ENCODE measurements around the gene PRDX1. TPM values are rescaled to one million over a fixed set of nuclear protein-coding genes. Genes with fewer than 3 reads are reported as not detected.

Gene PRDX1
- total RNA-seq, 1 donor from 2014 or later = 335 TPM

DNA sequence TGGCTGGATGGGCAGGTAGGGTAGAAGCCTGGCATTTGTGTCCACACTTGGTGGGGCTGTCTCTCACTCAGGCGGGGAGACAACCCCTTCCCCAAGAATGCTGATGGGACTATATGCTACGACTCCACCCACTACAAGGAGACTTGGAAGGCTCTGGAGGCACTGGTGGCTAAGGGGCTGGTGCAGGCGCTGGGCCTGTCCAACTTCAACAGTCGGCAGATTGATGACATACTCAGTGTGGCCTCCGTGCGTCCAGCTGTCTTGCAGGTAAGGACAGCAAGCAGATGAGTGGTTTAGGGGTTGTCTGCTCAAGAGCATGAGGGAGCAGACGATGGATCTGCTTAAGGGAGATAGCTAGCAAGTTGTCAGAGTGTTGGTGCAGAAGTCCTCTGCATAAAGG lies 46.2 kb upstream of the PRDX1 start:
- no peaks in the 10 kb centered on the region for H3K27me3 Mint-ChIP-seq
- no peak overlapping the region for H3K4me3 Mint-ChIP-seq
- peaks cover 28% of the 10 kb centered on the region for H3K36me3 Mint-ChIP-seq
- H3K27ac Mint-ChIP-seq = no peak overlapping the region
- TF ChIP-seq, protein P1, sequence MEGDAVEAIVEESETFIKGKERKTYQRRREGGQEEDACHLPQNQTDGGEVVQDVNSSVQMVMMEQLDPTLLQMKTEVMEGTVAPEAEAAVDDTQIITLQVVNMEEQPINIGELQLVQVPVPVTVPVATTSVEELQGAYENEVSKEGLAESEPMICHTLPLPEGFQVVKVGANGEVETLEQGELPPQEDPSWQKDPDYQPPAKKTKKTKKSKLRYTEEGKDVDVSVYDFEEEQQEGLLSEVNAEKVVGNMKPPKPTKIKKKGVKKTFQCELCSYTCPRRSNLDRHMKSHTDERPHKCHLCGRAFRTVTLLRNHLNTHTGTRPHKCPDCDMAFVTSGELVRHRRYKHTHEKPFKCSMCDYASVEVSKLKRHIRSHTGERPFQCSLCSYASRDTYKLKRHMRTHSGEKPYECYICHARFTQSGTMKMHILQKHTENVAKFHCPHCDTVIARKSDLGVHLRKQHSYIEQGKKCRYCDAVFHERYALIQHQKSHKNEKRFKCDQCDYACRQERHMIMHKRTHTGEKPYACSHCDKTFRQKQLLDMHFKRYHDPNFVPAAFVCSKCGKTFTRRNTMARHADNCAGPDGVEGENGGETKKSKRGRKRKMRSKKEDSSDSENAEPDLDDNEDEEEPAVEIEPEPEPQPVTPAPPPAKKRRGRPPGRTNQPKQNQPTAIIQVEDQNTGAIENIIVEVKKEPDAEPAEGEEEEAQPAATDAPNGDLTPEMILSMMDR (conservative IDR thresholded peaks at IDR 0.05) = no peak
- no peak for DNase-seq (ENCODE audit: extremely low spot score, unreplicated experiment)
- H3K4me1 Mint-ChIP-seq (ENCODE audit: unreplicated experiment) = no peaks in the 10 kb centered on the region
- H3K9me3 Mint-ChIP-seq = no peaks in the 10 kb centered on the region

DNA sequence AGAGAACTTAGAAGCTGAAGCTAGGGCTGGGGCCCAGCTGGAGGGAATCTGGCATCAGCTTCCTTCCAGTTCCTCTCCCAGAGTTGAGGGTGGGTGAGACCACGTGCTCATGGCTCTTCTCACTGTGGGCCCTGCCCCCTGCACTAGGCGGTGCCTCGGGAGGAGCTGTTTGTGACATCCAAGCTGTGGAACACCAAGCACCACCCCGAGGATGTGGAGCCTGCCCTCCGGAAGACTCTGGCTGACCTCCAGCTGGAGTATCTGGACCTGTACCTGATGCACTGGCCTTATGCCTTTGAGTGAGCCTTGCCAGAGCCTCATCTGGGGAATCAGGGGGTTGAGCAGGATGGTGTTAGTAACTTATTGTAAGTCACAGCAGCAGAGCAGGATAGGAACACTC lies 45.0 kb upstream of the PRDX1 start:
- H3K36me3 Mint-ChIP-seq = peaks cover 32% of the 10 kb centered on the region
- DNase-seq (ENCODE audit: extremely low spot score, unreplicated experiment) = no peak
- no peaks in the 10 kb centered on the region for H3K9me3 Mint-ChIP-seq

DNA sequence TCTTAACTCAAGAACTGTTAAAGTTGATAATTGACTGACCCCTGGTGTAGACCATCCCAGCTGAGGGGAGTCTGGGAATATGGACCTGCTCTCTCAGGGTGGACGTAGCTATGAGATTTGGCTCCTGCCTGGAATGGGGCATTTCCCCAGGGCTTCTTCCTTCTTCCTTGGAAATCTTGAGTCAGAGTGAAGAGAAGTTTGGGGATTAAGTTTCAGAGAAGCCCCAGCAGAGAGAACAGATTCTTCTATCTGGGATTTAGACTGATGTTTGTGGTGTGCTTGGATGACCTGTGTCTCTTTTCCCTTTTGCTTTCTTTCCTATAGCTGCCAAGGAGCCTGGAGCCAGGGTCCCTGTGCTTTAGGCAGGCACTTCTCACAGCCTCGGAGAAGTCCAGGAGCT lies 42.2 kb upstream of the PRDX1 start:
- Mint-ChIP-seq H3K36me3 (peaks cover 31% of the 10 kb centered on the region), H3K9me3 (no peaks in the 10 kb centered on the region), H3K4me1 (ENCODE audit: unreplicated experiment) (peaks cover 4% of the 10 kb centered on the region), H3K27me3 (no peaks in the 10 kb centered on the region), H3K4me3 (no peak overlapping the region), H3K27ac (no peak overlapping the region)
- no peak for DNase-seq (ENCODE audit: extremely low spot score, unreplicated experiment)
- TF ChIP-seq, protein P1 (conservative IDR thresholded peaks at IDR 0.05) = no peak

More for the DNA sequence above, 45.0 kb upstream of the PRDX1 start:
- H3K27ac Mint-ChIP-seq = no peak overlapping the region
- no peak overlapping the region for H3K4me3 Mint-ChIP-seq
- TF ChIP-seq, protein P1 (conservative IDR thresholded peaks at IDR 0.05) = no peak
- H3K27me3 Mint-ChIP-seq = no peaks in the 10 kb centered on the region
- no peaks in the 10 kb centered on the region for H3K4me1 Mint-ChIP-seq (ENCODE audit: unreplicated experiment)

DNA sequence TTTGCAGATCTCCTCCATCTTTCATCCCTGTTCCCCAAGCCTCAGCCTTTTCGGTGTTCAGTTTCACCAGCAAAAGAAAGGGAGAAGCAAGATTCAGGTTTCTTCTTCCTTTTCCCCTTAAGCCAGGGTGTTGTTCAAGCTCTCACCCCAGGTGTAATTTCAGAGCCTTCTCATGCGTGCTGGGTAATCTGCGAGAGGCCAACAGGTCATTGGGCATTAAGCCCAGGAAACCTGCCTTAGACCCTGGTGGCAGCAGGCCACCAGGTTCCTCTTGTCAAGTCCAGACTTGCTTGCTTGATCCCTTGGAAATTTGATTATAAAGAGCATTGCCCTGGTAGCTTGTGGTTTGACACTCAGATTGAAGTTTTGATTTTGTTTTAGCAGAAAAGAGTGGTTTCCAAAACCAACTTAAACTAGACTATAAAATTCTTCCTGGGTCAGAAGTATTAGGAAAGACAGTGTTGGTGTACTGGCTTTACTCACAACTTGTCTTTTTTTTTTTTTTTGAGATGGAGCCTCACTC lies 35.8 kb upstream of the PRDX1 start:
- Mint-ChIP-seq H3K27ac (no peak overlapping the region), H3K9me3 (no peaks in the 10 kb centered on the region), H3K4me3 (peak overlapping the region; percentile 20), H3K4me1 (ENCODE audit: unreplicated experiment) (peaks cover 10% of the 10 kb centered on the region), H3K36me3 (peaks cover 18% of the 10 kb centered on the region), H3K27me3 (no peaks in the 10 kb centered on the region)
- DNase-seq (ENCODE audit: extremely low spot score, unreplicated experiment) = no peak
- TF ChIP-seq, protein P1 (conservative IDR thresholded peaks at IDR 0.05) = no peak

DNA sequence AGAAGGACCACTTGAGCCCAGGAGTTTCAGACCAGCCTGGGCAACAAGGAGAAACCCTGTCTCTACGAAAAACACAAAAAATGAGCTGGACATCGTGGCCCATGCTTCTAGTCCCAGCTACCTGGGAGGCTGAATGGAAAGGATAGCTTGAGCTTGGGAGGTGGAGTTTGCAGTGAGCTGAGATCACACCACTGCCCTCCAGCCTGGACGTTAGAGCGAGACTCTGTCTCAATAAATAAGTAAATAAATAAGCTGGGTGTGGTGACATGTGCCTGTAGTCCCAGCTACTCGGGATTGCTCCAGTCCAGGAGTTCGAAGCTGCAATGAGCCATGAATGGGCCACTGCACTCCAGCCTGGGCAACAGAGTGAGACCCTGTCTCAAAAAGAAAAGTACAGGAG lies 32.5 kb upstream of the PRDX1 start:
- H3K27ac Mint-ChIP-seq = no peak overlapping the region
- no peaks in the 10 kb centered on the region for H3K9me3 Mint-ChIP-seq
- peaks cover 3% of the 10 kb centered on the region for H3K27me3 Mint-ChIP-seq
- H3K4me1 Mint-ChIP-seq (ENCODE audit: unreplicated experiment) = peaks cover 25% of the 10 kb centered on the region
- TF ChIP-seq, protein P1 (conservative IDR thresholded peaks at IDR 0.05) = no peak
- peaks cover 14% of the 10 kb centered on the region for H3K36me3 Mint-ChIP-seq
- no peak for DNase-seq (ENCODE audit: extremely low spot score, unreplicated experiment)
- H3K4me3 Mint-ChIP-seq = no peak overlapping the region

DNA sequence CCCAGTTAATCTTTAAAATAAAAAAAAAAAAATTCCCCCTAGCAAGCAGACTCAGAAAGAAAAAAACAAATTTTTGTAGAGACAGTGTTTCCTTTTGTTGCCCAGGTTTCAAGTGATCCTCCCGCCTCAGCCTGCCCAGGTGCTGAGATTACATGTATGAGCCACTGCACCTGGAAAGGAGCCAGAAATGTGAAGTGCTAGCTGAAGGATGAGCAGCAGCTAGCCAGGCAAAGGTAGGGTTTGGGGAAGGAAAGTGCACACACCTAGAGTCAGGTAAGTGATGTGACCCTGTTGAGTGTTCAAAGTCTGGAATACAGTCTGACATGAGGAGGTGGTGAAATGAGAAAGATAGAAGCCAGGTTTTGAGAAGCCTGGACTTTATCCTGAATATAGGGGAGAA lies 30.6 kb upstream of the PRDX1 start:
- TF ChIP-seq, protein P1 (conservative IDR thresholded peaks at IDR 0.05) = no peak
- Mint-ChIP-seq H3K9me3 (no peaks in the 10 kb centered on the region), H3K4me1 (ENCODE audit: unreplicated experiment) (peaks cover 21% of the 10 kb centered on the region), H3K36me3 (peaks cover 11% of the 10 kb centered on the region), H3K27me3 (peaks cover 3% of the 10 kb centered on the region), H3K4me3 (peak overlapping the region; percentile 77), H3K27ac (peak overlapping the region; percentile 4)
- DNase-seq (ENCODE audit: extremely low spot score, unreplicated experiment) = no peak
